ENCODE measurements around the gene CPVL. TPM values are rescaled to one million over a fixed set of nuclear protein-coding genes. Genes with fewer than 3 reads are reported as not detected.

The CPVL gene
- total and polyA plus RNA-seq, 2 of the 8 experiments (the other 6 are each of a cell fraction or from before 2014, with no cell fraction given): 40.0 to 55.0 TPM

DNA sequence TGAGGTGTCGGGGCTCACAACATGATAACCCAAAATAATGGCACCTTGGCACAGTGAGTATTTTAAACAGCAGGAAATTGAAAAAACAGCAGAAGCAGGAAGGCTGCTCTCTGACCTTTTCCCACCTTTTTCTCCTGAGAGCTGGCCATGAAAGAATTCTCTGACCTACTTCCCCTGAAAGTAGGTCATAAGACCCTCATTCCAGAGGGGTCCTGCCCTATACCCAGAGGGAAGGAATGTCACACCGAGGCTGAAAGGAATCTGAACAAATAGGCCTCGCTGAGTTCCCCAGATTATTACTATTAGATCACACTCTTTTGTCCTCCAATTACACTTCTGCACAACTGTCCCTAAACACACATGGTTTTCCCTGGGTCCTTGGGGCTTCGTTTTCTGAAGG, 18.8 kb downstream of the CPVL start:
- WGBS, 2 experiments (ENCODE audit: extremely low coverage in 1 of 2, insufficient coverage in 1 of 2, insufficient read length in 1 of 2, insufficient replicate concordance in 2 of 2, low coverage in 1 of 2, low lambda C conversion rate in 2 of 2, missing lambda C conversion rate in 1 of 2): 81% methylated on average over 4 of the region's 4 CpGs; no CpG with 5 or more reads in 1 of the 2 experiments
- Histone ChIP-seq H3K9ac (replicated peaks in 1 of 4; ENCODE audit: extremely low read depth in 1 of 4, low read depth in 3 of 4, low read length in 3 of 4) (no peak overlapping the region), H3K4ac (replicated peaks; ENCODE audit: insufficient read length, low read depth, low read length) (no peak overlapping the region), H3K56ac (replicated peaks; ENCODE audit: insufficient read length, low read depth, low read length) (no peak overlapping the region), H3K23me2 (ENCODE audit: low read depth, low read length) (no peaks in the 10 kb centered on the region), H3K27me3 (replicated peaks in 1 of 4; ENCODE audit: control insufficient read depth in 3 of 4, extremely low read depth in 1 of 4, insufficient read depth in 3 of 4, low read length in 3 of 4) (no peaks in the 10 kb centered on the region), H2BK12ac (ENCODE audit: low read depth, low read length) (no peak overlapping the region), H3K4me1 (replicated peaks in 1 of 4; ENCODE audit: control insufficient read depth in 3 of 4, insufficient read depth in 4 of 4, low read length in 3 of 4) (peaks cover 0 to 3% (median 1%) of the 10 kb centered on the region in 4 experiments; a peak in 2 of 7 replicates), H2AK5ac (ENCODE audit: low read depth, low read length) (no peak overlapping the region), H2BK15ac (ENCODE audit: low read length) (no peak overlapping the region), H4K5ac (ENCODE audit: insufficient read length, low read depth, low read length) (no peak overlapping the region), H2AFZ (ENCODE audit: low read length) (no peak overlapping the region), H3K9me3 (ENCODE audit: insufficient read depth in 2 of 2, low read depth in 1 of 2, low read length in 1 of 2) (no peaks in the 10 kb centered on the region), H2BK120ac (replicated peaks; ENCODE audit: low read depth, low read length) (no peak overlapping the region), H3K4me2 (ENCODE audit: insufficient read depth in 1 of 2, low read depth in 2 of 2, low read length in 2 of 2) (no peak overlapping the region), H2BK5ac (ENCODE audit: low read depth, low read length) (no peak overlapping the region), H3K36me3 (ENCODE audit: control insufficient read depth in 2 of 4, insufficient read depth in 4 of 4, low read length in 3 of 4) (no peaks in the 10 kb centered on the region), H3K27ac (ENCODE audit: low read depth, low read length) (no peak overlapping the region), H3K79me2 (ENCODE audit: control insufficient read depth in 1 of 2, insufficient read depth in 2 of 2, low read length in 2 of 2) (no peaks in the 10 kb centered on the region; a peak in 1 of 4 replicates), H3K23ac (ENCODE audit: insufficient read length) (no peak overlapping the region), H2BK20ac (ENCODE audit: low read length) (no peak overlapping the region), H3K79me1 (ENCODE audit: low read depth, low read length) (no peaks in the 10 kb centered on the region; the same call in 1 of the 2 replicates), H4K20me1 (replicated peaks in 1 of 2; ENCODE audit: control insufficient read depth in 1 of 2, insufficient read depth in 2 of 2, low read length in 2 of 2) (peaks cover 0 to 2% of the 10 kb centered on the region in 2 experiments), H3K14ac (ENCODE audit: insufficient read length) (no peak overlapping the region), H3K4me3 (ENCODE audit: extremely low read depth in 1 of 4, insufficient read depth in 2 of 4, low read depth in 3 of 4, low read length in 4 of 4) (no peak overlapping the region), H4K8ac (ENCODE audit: extremely low read depth, insufficient read depth, low read length) (no peak overlapping the region), H4K91ac (replicated peaks; ENCODE audit: insufficient read length, low read length) (no peak overlapping the region), H3K18ac (ENCODE audit: extremely low read depth, low read length) (no peak overlapping the region)
- TF ChIP-seq, protein P1, sequence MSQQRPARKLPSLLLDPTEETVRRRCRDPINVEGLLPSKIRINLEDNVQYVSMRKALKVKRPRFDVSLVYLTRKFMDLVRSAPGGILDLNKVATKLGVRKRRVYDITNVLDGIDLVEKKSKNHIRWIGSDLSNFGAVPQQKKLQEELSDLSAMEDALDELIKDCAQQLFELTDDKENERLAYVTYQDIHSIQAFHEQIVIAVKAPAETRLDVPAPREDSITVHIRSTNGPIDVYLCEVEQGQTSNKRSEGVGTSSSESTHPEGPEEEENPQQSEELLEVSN (IDR thresholded peaks at IDR 0.05): peak; percentile 32; the same call in 1 of the 2 replicates
- TF ChIP-seq RNF2 (IDR thresholded peaks at IDR 0.05; ENCODE audit: borderline replicate concordance, low read depth, low read length, missing control alignments, poor library complexity, severe bottlenecking) (no peak), RXRA (IDR thresholded peaks at IDR 0.05; ENCODE audit: insufficient read depth, low read depth, low read length) (no peak)
- ChIA-PET CTCF (ENCODE audit: partially characterized antibody) (interaction anchor here (0.8 to 2.1 kb wide), 2 partner anchors 8 to 738 kb away, joined by 3 to 11 read pairs; no protein-coding TSS in a partner anchor), POLR2A (ENCODE audit: partially characterized antibody) (no interaction called here)
- no peak for DNase-seq (ENCODE audit: low read depth in 1 of 2, low spot score in 2 of 2)
- FAIRE-seq: no peak

Data from H1 (cell line).